ENCODE measurements around the gene EYA4. TPM values are rescaled to one million over a fixed set of nuclear protein-coding genes. Genes with fewer than 3 reads are reported as not detected.

The EYA4 gene
- total RNA-seq, 1 experiment from 2014 or later, result not detected

- intact Hi-C loops (cut with micrococcal nuclease), result no loop called here
- Mint-ChIP-seq H3K4me3 (ENCODE audit: unreplicated experiment) (no peak overlapping the region), H3K27me3 (ENCODE audit: insufficient read depth, unreplicated experiment) (peaks cover 21% of the 10 kb centered on the region), H3K4me1 (ENCODE audit: insufficient read depth, unreplicated experiment) (no peaks in the 10 kb centered on the region), H3K9me3 (ENCODE audit: unreplicated experiment) (no peaks in the 10 kb centered on the region), H3K27ac (ENCODE audit: low read depth, unreplicated experiment) (no peak overlapping the region), H3K36me3 (ENCODE audit: insufficient read depth, unreplicated experiment) (no peaks in the 10 kb centered on the region)
- BruUV-seq (replicated peaks), result no TSS peak
- ChIA-PET CTCF (interaction anchor here (1.0 to 1.1 kb wide), 2 partner anchors 361 to 584 kb away, joined by 3 read pairs; no protein-coding TSS in a partner anchor), POLR2A (no interaction called here)
- TF ChIP-seq CTCF (IDR thresholded peaks at IDR 0.05; ENCODE audit: unreplicated experiment), result no peak
- no peak for DNase-seq (ENCODE audit: unreplicated experiment)
Measured at GRCh38 chr6:133546098-133546497, 304.9 kb downstream of the EYA4 start.

GRCh38 chr6:133547136-133547535 is 306.0 kb downstream of the EYA4 start:
- H3K4me3 Mint-ChIP-seq (ENCODE audit: unreplicated experiment), result no peak overlapping the region
- POLR2A ChIA-PET, result interaction anchor here (0.7 kb wide), 1 partner anchor 383 kb away, joined by 3 read pairs; no protein-coding TSS in a partner anchor

DNA sequence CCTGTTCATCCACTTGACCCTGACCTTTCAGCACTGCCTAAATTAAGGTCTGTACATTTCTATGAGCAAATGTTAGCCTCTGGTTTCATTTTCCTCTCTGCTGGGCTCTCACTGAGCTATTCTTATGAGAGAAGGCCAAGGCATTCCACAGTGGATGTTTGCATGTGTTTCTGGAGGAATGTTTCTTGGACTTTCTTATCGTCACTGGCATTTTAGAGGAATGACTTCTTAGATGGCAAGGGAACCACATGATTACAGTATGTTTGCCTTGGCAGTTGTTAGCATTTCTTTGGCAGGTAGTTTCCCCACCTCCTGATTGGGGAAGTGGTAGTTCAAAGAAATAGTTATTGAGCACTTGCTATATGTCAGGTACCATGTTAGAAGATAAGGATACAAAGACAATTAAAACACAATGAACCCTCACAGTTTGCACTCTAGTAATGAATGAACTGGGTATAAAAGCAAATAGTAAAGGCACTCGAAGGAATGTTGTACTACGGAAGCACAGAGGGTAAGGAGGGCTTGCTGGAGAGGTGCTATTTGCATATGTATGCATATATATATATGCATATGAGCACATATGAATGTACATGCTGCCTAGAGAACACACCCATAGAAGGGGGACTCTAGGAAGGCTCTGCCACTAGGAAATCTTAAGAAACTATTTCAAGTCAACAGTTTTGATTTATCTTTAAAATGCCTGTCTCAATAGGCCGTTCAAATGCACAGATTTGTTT is 307.4 kb downstream of the EYA4 start:
- ChIA-PET CTCF (interaction anchor here (1.0 to 2.1 kb wide), 5 partner anchors 36 to 718 kb away, joined by 3 to 5 read pairs (median 5); no protein-coding TSS in a partner anchor), POLR2A (no interaction called here)
- no peak for DNase-seq (ENCODE audit: unreplicated experiment)
- Mint-ChIP-seq H3K4me3 (ENCODE audit: unreplicated experiment) (no peak overlapping the region), H3K27ac (ENCODE audit: low read depth, unreplicated experiment) (no peak overlapping the region), H3K9me3 (ENCODE audit: unreplicated experiment) (no peaks in the 10 kb centered on the region), H3K27me3 (ENCODE audit: insufficient read depth, unreplicated experiment) (no peaks in the 10 kb centered on the region), H3K4me1 (ENCODE audit: insufficient read depth, unreplicated experiment) (peaks cover 12% of the 10 kb centered on the region), H3K36me3 (ENCODE audit: insufficient read depth, unreplicated experiment) (no peaks in the 10 kb centered on the region)
- no peak for TF ChIP-seq CTCF (IDR thresholded peaks at IDR 0.05; ENCODE audit: unreplicated experiment)
- no TSS peak for BruUV-seq (replicated peaks)
- intact Hi-C loops (cut with micrococcal nuclease), result no loop called here

More at GRCh38 chr6:133547136-133547535, 306.0 kb downstream of the EYA4 start:
- Mint-ChIP-seq H3K27me3 (ENCODE audit: insufficient read depth, unreplicated experiment) (peaks cover 10% of the 10 kb centered on the region), H3K36me3 (ENCODE audit: insufficient read depth, unreplicated experiment) (no peaks in the 10 kb centered on the region), H3K9me3 (ENCODE audit: unreplicated experiment) (no peaks in the 10 kb centered on the region), H3K4me1 (ENCODE audit: insufficient read depth, unreplicated experiment) (peaks cover 7% of the 10 kb centered on the region), H3K27ac (ENCODE audit: low read depth, unreplicated experiment) (no peak overlapping the region)
- intact Hi-C loops (cut with micrococcal nuclease), result no loop called here
- no TSS peak for BruUV-seq (replicated peaks)
- DNase-seq (ENCODE audit: unreplicated experiment), result no peak
- CTCF ChIA-PET, result interaction anchor here (0.7 to 2.1 kb wide), 8 partner anchors 15 to 718 kb away, joined by 3 to 5 read pairs (median 3); no protein-coding TSS in a partner anchor
- TF ChIP-seq CTCF (IDR thresholded peaks at IDR 0.05; ENCODE audit: unreplicated experiment), result no peak

- POLR2A ChIA-PET, result no interaction called here
- Mint-ChIP-seq H3K27me3 (ENCODE audit: insufficient read depth, unreplicated experiment) (no peaks in the 10 kb centered on the region), H3K9me3 (ENCODE audit: unreplicated experiment) (no peaks in the 10 kb centered on the region), H3K36me3 (ENCODE audit: insufficient read depth, unreplicated experiment) (no peaks in the 10 kb centered on the region), H3K27ac (ENCODE audit: low read depth, unreplicated experiment) (no peak overlapping the region), H3K4me1 (ENCODE audit: insufficient read depth, unreplicated experiment) (peaks cover 12% of the 10 kb centered on the region), H3K4me3 (ENCODE audit: unreplicated experiment) (no peak overlapping the region)
- CTCF ChIA-PET, result interaction anchor here (0.7 to 1.5 kb wide), 7 partner anchors 36 to 1054 kb away, joined by 3 to 5 read pairs (median 4); no protein-coding TSS in a partner anchor
- BruUV-seq (replicated peaks), result no TSS peak
- intact Hi-C loops (cut with micrococcal nuclease), result no loop called here
- TF ChIP-seq CTCF (IDR thresholded peaks at IDR 0.05; ENCODE audit: unreplicated experiment), result no peak
- DNase-seq (ENCODE audit: unreplicated experiment), result no peak
Measured at GRCh38 chr6:133549371-133549801, 308.2 kb downstream of the EYA4 start.
